Measurements from ENCODE around the gene IGSF21. TPM values are rescaled to one million over a fixed set of nuclear protein-coding genes. Genes with fewer than 3 reads are reported as not detected.
A peak's percentile ranks its signal among the peaks of the same experiment; 100 is the strongest.
"Not testable (repeated sequence)": the region's sequence is repeated elsewhere in the genome, so short reads cannot be mapped to it uniquely, and the experiment has no call there.

IGSF21 gene
- total RNA-seq, 1 experiment from 2014 or later: 5.2 TPM

DNA sequence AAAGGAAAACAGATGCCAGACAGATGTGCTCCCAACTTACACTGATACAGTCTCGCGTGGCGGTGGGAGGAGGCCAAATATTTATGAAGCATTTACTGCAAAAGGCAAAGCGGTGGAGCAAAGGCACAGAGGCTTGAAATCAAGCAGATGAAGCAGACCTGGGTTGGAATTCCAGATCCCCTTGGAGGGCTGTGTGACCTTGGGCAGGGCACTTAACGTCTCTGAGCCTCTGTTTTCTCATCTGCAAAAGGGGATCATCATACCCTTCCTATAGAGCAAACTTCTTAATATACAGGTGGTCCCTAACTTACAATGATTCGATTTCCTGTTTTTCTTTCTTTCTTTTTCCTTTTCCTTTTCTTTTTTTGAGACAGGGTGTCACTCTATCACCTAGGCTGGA, 54.1 kb downstream of the IGSF21 start:
- Histone ChIP-seq H3K9ac (ENCODE audit: extremely low read depth, insufficient read length, low read length) (no peak overlapping the region), H4K8ac (replicated peaks; ENCODE audit: insufficient read length, low read depth, low read length) (no peak overlapping the region), H2AK5ac (ENCODE audit: insufficient read length, low read length) (no peak overlapping the region), H3K4ac (ENCODE audit: low read depth, low read length) (no peak overlapping the region), H4K20me1 (ENCODE audit: control insufficient read depth, insufficient read depth, insufficient read length) (no peaks in the 10 kb centered on the region), H3K23ac (ENCODE audit: insufficient read length, low read depth, low read length) (no peak overlapping the region), H3K79me2 (ENCODE audit: insufficient read depth, low read length) (no peaks in the 10 kb centered on the region), H2BK120ac (ENCODE audit: low read depth, low read length, poor library complexity, severe bottlenecking) (no peak overlapping the region), H3K27me3 (ENCODE audit: insufficient read depth, low read length) (no peaks in the 10 kb centered on the region), H3K79me1 (ENCODE audit: insufficient read depth, low read depth, low read length, poor library complexity, severe bottlenecking) (no peaks in the 10 kb centered on the region), H3K4me2 (ENCODE audit: insufficient read depth, insufficient read length, low read length) (no peak overlapping the region), H3K14ac (ENCODE audit: insufficient read depth, low read length) (no peak overlapping the region), H2BK5ac (ENCODE audit: insufficient read length, low read length) (no peak overlapping the region), H2BK12ac (ENCODE audit: insufficient read length, low read depth, low read length) (no peak overlapping the region), H4K91ac (ENCODE audit: insufficient read length, low read depth, low read length) (no peak overlapping the region), H3K56ac (ENCODE audit: insufficient read length, low read depth, low read length) (no peak overlapping the region), H3K18ac (ENCODE audit: insufficient read length, low read depth, low read length) (no peak overlapping the region), H2AFZ (ENCODE audit: low read length) (no peak overlapping the region), H2BK15ac (ENCODE audit: low read depth, low read length) (no peak overlapping the region), H3K27ac (ENCODE audit: insufficient read length, low read depth, low read length) (no peak overlapping the region), H4K5ac (ENCODE audit: insufficient read length, low read depth, low read length) (no peak overlapping the region), H2BK20ac (ENCODE audit: low read depth, low read length, poor library complexity, severe bottlenecking) (no peak overlapping the region), H3K9me3 (ENCODE audit: control insufficient read depth, low read depth, low read length) (no peaks in the 10 kb centered on the region), H3K23me2 (ENCODE audit: insufficient read length, low read depth, low read length, poor library complexity, severe bottlenecking) (no peaks in the 10 kb centered on the region), H3T11ph (ENCODE audit: low read length) (no peak overlapping the region), H3K4me1 (ENCODE audit: insufficient read depth, low read length) (no peaks in the 10 kb centered on the region)
- peaks cover 3 to 7% of the 10 kb centered on the region in 2 experiments; a peak in 2 of 4 replicates for H3K4me1 Mint-ChIP-seq
- no peak overlapping the region for H3K4me3 Mint-ChIP-seq
- peak overlapping the region in 1 of 3 experiments; percentile 52; a peak in 1 of 7 replicates for H3K27ac Mint-ChIP-seq
- no peaks in the 10 kb centered on the region for H3K9me3 Mint-ChIP-seq
- DNase-seq: no peak
- peaks cover 0 to 5% (median 2%) of the 10 kb centered on the region in 3 experiments; a peak in 4 of 7 replicates for H3K36me3 Mint-ChIP-seq (ENCODE audit: insufficient read depth in 1 of 3, low read depth in 3 of 3)
- TF ChIP-seq CTCF (conservative IDR thresholded peaks at IDR 0.05): no peak
- WGBS (ENCODE audit: extremely low coverage, insufficient read length, low lambda C conversion rate): no CpG with 5 or more reads among the region's 6 CpGs
- peaks cover 3% of the 10 kb centered on the region for H3K27me3 Mint-ChIP-seq (ENCODE audit: low read depth)

DNA sequence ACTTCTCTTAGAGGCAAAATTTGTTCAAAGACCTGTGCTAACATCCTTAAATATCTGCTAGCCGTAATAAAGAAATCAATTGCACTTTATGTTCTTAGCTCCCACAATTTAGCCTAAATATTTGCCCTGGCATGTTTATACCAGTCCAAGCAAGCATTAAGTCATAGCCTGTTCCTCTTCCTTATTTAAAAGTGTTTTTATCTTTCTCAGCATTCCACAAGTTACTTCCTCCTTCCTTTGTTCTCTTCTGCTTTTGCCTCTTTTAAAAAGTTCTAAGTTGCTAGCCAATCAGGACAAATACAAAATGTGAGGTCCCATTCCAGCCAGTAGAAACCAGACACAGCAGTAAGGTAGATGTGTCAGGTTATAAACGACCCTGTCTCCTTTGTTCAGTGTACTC, 58.0 kb downstream of the IGSF21 start:
- not testable (repeated sequence) for H3K4me2 ChIP-seq (ENCODE audit: insufficient read depth, insufficient read length, low read length); H3K9me3 Mint-ChIP-seq; H4K8ac ChIP-seq (replicated peaks; ENCODE audit: insufficient read length, low read depth, low read length); H2BK15ac ChIP-seq (ENCODE audit: low read depth, low read length); H3K18ac ChIP-seq (ENCODE audit: insufficient read length, low read depth, low read length); H2AFZ ChIP-seq (ENCODE audit: low read length); H3K27me3 Mint-ChIP-seq (ENCODE audit: low read depth); H3K4me3 Mint-ChIP-seq; H3T11ph ChIP-seq (ENCODE audit: low read length); H3K4me1 ChIP-seq (ENCODE audit: insufficient read depth, low read length); DNase-seq; H2BK5ac ChIP-seq (ENCODE audit: insufficient read length, low read length); H3K9me3 ChIP-seq (ENCODE audit: control insufficient read depth, low read depth, low read length); H3K79me1 ChIP-seq (ENCODE audit: insufficient read depth, low read depth, low read length, poor library complexity, severe bottlenecking); H3K23ac ChIP-seq (ENCODE audit: insufficient read length, low read depth, low read length); H4K91ac ChIP-seq (ENCODE audit: insufficient read length, low read depth, low read length); H3K56ac ChIP-seq (ENCODE audit: insufficient read length, low read depth, low read length); H3K23me2 ChIP-seq (ENCODE audit: insufficient read length, low read depth, low read length, poor library complexity, severe bottlenecking); H2BK120ac ChIP-seq (ENCODE audit: low read depth, low read length, poor library complexity, severe bottlenecking); H2BK12ac ChIP-seq (ENCODE audit: insufficient read length, low read depth, low read length); H3K9ac ChIP-seq (ENCODE audit: extremely low read depth, insufficient read length, low read length); H2BK20ac ChIP-seq (ENCODE audit: low read depth, low read length, poor library complexity, severe bottlenecking); H3K27ac Mint-ChIP-seq; H3K14ac ChIP-seq (ENCODE audit: insufficient read depth, low read length); H4K20me1 ChIP-seq (ENCODE audit: control insufficient read depth, insufficient read depth, insufficient read length); H3K4ac ChIP-seq (ENCODE audit: low read depth, low read length); H3K27ac ChIP-seq (ENCODE audit: insufficient read length, low read depth, low read length); H3K27me3 ChIP-seq (ENCODE audit: insufficient read depth, low read length); H4K5ac ChIP-seq (ENCODE audit: insufficient read length, low read depth, low read length); H3K36me3 Mint-ChIP-seq (ENCODE audit: insufficient read depth in 1 of 3, low read depth in 3 of 3); H2AK5ac ChIP-seq (ENCODE audit: insufficient read length, low read length); H3K79me2 ChIP-seq (ENCODE audit: insufficient read depth, low read length)
- no CpG with 5 or more reads among the region's 2 CpGs for WGBS (ENCODE audit: extremely low coverage, insufficient read length, low lambda C conversion rate)
- H3K4me1 Mint-ChIP-seq: peaks cover 10 to 16% of the 10 kb centered on the region in 2 experiments

Measured in H9 (cell line).